Epithelial cell of proximal tubule (primary cell): ENCODE data around the gene NSMCE1. TPM values are rescaled to one million over a fixed set of nuclear protein-coding genes. Genes with fewer than 3 reads are reported as not detected.

Experiments
- DNase-seq: peaks from one replicate; pipeline ENCODE4 v3.0.0-alpha.2; 2011; ENCODE audit warnings: low read depth
- H3K4me3 ChIP-seq: 2 replicates; pipeline ENCODE4 v1.5.1; 2011; ENCODE audit warnings: low read depth, mild to moderate bottlenecking, low read length
- CTCF ChIP-seq: conservative IDR thresholded peaks from 2 replicates; pipeline ENCODE4 v1.5.1; 2012; ENCODE audit warnings: low read depth, mild to moderate bottlenecking, low read length
- total RNA-seq: library from RNA; depleted of rRNA; stranded (reverse); fragments of >200 nt; gene quantifications from 2 replicates; pipeline ENCODE4 v1.2.3, GENCODE V29; 2015

NSMCE1 gene
- total RNA-seq, 1 donor from 2014 or later, result 86.3 TPM

- no peak overlapping the region for H3K4me3 ChIP-seq
- no peak for TF ChIP-seq CTCF
- DNase-seq, result no peak
Measured at GRCh38 chr16:27215660-27216059, 52.9 kb downstream of the NSMCE1 start.

DNA sequence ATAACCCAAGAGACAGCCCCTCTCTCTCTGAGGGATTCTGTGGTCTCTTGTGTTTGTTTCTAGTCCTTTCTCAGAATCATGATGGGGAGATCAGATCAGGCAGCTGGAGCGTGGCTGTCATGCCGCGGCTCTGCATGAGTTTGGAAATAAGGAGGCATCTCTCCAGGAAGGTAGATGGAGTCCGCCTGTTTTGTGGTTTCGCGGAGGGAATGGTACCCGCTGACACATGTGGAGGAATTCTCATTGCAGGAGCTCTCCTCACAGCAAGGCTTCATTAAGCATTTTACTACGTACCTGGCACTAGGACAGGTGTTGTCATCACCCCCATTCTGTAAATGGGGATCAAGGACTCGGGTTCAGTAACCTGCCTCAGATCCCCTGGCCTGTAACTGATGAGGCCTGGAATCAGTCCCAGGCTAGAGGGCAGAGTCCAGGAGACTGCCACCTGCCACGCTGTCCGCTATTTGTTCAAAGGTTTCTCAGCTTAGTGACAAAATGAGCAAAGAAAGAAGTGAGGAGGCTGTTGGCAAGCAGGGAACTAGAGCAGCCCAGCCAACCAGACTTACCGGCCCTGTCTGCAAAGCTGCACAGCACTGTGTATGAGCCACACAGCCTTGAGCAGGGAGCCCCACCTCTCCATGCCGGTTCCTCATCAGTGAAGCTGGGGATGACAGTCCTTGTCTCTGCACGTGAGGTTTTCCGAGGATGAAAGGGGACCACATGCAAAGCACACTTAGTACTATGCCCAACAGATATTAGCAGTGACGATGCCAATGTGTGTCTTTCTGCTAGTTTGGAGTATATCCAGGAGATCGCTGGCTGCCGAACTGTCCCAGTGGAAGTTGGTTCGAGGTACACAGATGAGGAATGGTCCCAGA is 54.2 kb downstream of the NSMCE1 start:
- no peak overlapping the region for H3K4me3 ChIP-seq
- no peak for DNase-seq
- TF ChIP-seq CTCF, result no peak

DNA sequence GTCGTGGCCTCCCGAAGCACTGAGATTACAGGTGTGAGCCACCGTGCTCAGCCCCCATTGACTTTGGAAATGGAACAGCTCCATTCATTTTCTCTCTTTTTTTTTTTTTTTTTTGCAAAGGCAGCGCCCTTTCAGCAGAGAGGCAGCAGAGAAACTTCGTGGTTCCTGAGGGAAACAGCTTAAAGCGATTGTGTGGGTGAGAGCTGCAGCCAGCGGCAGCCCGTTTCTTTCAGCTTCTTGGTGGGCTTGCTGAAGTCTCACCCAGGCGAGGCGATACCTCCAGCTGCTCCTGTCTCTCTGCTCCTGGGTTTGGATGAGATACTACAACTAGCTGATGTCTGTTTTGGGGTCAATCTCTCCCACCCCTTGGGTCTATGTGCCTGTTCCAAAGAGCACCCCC is 57.5 kb downstream of the NSMCE1 start:
- TF ChIP-seq CTCF, result no peak
- no peak overlapping the region for H3K4me3 ChIP-seq
- no peak for DNase-seq

GRCh38 chr16:27210174-27210573 is 58.4 kb downstream of the NSMCE1 start:
- H3K4me3 ChIP-seq, result no peak overlapping the region
- no peak for TF ChIP-seq CTCF
- DNase-seq, result no peak

DNA sequence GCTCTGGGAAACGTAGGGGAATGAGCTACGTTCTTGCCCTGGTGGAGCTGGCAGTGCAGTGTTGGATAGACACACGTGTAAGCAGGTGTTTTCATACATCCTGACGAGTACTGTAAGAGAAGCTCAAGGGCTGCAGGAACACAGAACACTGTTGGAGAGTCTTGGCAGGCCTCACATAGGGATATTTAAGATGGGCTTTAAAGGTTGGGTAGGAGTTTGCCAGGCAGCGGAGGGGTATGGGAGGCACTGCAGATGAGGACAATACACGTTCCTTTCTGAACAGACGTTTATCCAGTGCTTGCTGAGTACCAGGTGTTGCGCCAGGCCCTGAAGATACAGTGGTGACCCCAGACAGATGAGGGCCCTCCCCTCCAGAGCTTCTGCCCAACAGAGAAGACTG is 59.0 kb downstream of the NSMCE1 start:
- no peak for TF ChIP-seq CTCF
- H3K4me3 ChIP-seq, result no peak overlapping the region
- DNase-seq, result no peak

DNA sequence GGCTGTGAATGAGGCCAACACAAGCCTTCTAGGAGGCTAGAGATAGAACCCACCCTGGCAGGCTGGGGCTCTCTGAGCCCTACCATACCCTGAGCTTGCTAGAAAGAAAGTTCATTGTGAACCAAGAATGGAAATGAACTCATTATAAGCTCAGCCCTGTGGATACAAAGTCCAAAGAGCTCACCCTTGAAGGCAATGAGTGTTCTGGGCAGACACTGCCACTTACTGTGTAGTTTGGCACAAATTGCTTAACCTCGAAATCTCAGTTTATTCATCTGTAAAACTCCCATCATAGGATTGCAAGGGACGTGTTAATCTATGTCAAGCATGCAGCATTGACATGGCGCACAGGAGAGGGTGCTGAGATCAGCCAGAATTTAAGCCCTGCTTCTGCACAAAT is 59.8 kb downstream of the NSMCE1 start:
- DNase-seq, result peak; percentile 79
- H3K4me3 ChIP-seq, result no peak overlapping the region
- no peak for TF ChIP-seq CTCF
